Measurements from ENCODE around the gene FNBP1.
"Not testable (repeated sequence)": the region's sequence is repeated elsewhere in the genome, so short reads cannot be mapped to it uniquely, and the experiment has no call there.

Gene FNBP1

DNA sequence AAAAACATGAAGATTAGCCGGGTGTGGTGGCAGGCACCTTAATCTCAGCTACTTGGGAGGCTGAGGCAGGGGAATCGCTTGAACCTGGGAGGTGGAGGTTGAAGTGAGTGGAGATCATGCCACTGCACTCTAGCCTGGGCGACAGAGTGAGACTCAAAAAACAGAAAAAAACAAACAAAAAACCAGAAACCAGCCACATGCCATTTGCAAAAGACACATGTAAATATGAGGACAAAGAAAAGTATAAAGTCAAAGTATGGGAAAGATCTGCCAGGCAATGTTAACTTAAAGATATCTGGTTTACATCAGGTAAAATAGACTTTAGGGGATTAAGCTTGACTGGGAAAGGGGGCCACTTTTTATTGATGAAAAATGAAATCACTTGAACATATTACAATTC is 90.7 kb downstream of the FNBP1 start:
- no peak for DNase-seq (ENCODE audit: low spot score)

DNA sequence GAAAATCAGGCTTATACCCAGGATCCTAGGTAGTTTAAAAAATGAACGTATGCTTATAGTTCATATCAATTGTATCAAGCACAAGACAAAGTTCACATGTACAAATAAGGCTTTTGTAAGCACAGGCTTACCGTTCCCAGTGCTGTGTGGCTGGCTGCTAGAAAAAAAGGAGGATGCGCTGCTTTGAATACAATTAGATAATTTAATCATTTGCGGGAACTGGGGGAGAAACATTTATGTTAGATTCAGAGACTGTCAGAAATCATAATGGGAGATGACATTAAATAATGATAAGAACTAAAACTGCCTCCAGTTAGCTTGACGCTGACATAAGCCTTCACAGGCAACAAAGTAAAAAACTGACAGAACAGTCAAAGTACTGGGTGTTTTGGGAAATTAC is 93.2 kb downstream of the FNBP1 start:
- no peak for DNase-seq (ENCODE audit: low spot score)

DNA sequence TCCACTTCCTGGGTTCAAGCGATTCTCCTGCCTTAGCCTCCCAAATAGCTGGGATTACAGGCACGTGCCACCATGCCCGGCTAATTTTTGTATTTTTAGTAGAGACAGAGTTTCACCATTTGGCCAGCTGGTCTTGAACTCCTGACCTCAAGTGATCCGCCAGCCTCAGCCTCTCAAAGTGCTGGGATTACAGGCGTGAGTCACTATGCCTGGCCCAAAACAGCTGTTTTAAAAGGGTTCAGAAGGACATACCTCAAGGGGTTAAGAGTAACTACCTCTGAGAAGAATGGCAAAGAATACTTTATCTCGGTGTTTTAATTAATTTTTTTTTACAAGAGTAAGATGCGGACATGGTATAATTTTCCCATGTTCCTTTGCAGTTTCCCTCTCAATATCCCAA is 94.4 kb downstream of the FNBP1 start:
- DNase-seq (ENCODE audit: low spot score): not testable (repeated sequence)

DNA sequence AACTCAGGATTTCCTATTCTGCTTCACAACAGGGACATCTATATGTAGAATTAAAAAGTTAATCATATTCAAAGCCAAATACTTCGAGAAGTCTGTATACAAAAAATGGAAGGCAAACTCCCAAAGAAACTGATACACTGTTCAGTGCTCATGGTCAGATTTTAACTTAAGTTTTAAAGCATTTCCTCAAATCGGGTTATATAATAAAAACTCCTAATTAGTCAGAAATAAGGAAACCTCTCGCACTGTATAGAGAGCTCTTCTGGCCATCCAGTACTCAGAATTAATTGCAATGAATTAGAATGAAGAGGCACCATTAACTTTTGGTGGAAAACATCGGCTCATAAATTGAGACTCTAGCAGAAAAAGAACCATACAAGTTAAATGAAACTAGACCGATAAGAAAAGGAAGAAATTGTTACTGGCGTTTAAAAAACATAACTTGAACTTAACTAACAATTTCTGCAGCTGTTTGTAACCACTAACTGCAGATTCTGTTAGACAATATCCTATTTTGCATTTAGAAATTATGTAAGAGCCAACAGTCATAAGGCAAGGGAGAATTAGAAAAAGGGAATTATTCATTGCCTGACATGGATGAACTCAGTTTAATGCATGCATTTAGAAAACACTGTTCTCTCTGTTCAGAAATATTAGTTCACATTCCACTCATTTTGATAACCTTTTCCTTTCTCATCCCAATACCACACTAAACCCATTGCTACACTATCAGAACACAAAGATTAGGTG is 96.6 kb downstream of the FNBP1 start:
- no peak for DNase-seq (ENCODE audit: low spot score)

DNA sequence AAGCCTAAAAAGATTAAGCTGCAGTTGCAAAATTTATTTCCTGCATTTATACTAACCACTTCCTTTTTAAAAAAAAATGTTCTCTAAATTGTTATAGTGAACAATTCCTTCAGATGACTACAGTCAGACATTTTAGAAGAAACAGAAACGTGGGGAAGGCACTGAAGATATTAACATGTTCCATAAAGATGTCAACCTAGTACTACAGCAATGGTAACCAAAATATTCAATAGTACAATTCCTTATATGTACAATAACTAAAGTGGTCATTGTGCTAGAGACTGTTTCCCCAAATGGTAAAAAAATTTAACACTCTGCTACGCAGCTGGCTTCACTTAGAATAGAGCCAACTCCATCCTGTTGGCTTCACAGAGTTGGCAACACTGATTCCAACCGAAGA is 97.7 kb downstream of the FNBP1 start:
- no peak for DNase-seq (ENCODE audit: low spot score)

DNA sequence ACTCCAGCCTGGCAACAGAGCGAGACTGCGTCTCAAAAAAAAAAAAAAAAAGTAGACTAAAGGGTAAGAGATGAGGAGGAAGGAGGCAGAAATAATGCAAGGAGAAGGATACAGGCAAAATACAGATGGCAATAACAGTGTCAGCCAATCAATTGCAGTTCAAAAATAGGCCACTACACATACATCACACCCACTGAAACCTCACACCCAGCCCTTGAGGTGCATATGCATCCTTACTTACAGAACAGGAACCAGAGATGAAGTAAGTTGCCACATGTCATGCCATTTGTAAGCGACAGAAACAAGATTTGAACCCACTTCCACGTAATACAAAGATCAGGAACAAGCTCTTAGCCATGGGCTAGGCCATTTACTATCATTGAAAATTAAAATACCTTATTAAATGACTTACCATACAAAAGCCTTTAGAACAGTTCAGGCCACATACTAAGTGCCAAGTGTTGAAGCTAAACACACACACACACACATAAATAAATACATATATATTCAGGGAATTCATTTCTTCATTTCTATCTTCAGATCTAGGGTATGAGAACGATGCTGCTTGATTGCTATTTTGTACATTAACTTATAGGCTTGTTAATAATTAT is 98.4 kb downstream of the FNBP1 start:
- no peak for DNase-seq (ENCODE audit: low spot score)

DNA sequence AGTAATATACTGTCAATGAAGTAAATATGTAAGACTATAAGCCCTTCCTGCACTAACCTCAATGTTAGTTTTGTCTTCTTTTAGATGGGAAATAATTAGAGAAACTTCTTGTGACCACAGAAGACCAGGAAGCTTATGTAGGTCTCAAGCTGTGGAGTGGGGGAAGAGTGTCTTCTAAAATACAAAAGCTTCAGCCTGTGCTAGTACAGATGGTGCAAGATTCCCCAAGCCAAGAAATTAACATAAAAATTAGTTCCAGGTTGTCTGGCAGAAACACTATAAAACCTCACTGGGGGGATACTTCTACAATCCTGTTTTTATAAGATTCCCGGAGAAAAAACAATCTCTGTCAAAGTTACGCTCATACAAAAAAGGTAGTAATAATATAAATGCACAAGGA is 103.6 kb downstream of the FNBP1 start:
- no peak for DNase-seq (ENCODE audit: low spot score)

DNA sequence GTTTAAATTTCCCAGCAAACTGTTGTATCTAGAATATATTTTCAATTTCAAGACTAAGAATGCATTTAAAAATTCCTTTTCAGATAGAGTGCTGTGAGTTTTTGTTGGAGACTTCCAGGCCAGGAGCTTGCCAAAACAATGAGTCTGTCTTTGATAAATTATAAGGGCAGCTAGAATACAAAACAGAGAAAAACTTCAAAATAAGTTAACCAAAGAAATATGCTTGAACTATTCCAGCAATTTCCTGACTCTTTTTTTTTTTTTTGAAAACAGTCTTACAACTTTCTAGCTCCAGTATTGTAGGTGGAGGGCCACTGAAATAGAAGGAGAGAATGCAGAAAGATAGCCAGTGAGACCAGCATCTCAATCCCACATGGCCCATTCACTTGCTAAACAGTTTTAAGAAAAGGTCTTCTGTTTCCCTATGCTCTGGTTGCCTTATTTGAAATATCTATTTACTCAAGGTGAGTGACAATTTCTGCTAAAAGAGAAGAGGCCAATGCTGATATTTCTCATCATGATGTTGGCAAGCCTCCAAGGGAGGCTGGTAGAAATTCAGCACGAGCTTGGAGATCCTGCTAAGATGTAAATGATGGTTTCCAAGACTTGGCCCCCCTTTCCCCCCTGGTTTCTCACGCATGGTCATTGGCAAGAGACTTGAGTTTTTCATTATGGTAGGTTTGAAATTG is 104.6 kb downstream of the FNBP1 start:
- DNase-seq (ENCODE audit: low spot score): no peak

DNA sequence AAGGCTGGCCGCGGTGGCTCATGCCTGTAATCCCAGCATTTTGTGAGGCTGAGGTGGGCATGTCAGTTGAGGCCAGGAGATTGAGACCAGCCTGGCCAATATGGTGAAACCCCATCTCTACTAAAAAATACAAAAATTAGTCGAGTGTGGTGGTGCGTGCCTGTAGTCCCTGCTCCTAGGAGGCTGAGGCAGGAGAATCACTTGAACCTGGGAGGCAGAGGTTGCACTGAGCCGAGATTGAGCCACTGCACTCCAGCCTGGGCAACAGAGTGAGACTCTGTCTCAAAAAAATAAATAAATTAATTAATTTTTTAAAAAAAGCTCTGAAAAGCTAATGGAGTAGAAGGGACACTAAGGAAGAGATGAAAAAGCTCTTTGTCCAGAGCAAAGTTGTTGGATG is 105.1 kb downstream of the FNBP1 start:
- DNase-seq (ENCODE audit: low spot score): not testable (repeated sequence)

DNA sequence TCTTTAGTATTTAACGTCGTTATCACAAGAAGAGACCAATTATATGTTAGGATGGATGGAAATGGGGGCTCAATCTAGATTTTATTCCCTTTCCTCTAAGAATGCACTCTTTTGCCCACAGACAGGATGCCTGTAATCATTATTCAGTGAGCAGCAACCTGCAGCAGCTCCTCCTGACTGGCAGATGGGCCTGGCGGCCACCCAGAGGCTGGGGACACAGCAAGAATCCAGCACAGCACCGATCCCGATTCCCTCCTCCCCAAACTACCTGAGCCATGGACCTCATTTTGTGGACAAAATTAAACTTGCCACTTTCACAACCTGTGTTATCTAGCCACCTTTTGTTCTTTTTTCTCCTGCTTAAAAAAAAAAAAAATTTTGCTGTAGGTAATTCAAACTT is 106.8 kb downstream of the FNBP1 start:
- no peak for DNase-seq (ENCODE audit: low spot score)

DNA sequence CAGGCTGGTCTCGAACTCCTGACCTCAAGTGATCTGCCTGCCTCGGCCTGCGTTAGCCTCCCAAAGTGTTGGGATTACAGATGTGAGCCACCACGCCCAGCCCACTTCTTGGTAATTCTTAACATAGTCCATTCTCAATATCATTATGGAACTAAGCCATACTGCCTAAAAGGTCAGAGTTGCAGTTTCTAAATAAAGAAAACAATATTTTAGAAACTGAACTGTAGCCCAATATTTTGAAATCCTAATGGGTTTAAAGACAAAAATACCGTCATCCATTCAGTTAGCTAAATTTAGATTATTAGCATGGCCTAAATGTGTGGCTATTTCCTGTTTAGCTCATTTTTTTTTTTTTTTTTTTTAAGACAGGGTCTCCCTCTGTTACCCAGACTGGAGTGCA is 108.2 kb downstream of the FNBP1 start:
- DNase-seq (ENCODE audit: low spot score): no peak

DNA sequence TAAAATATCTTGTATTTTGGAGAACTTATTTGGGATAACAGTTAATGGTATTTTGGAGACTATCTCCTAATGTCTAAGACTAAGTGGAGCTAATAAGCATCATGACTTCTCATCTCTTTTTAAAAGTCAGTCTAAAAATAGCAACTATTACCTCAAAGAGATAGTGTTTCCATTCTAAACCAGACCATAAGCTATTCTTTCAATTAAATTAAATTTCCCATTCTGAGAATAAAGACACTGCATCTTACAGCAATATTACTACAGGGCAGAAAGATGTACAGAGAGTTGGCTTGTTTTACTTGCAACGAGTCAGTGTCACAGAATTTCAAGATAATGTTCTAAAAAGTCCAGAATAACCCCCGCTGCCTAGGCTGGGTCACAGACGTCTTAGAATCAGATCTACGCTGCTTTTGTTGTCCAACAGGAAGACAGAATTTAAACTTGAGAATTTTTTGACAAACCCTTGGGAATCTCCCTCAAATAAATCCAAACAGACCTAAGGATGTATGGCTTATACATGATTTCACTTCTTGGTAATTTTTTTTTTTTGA is 108.9 kb downstream of the FNBP1 start:
- DNase-seq (ENCODE audit: low spot score): no peak

DNA sequence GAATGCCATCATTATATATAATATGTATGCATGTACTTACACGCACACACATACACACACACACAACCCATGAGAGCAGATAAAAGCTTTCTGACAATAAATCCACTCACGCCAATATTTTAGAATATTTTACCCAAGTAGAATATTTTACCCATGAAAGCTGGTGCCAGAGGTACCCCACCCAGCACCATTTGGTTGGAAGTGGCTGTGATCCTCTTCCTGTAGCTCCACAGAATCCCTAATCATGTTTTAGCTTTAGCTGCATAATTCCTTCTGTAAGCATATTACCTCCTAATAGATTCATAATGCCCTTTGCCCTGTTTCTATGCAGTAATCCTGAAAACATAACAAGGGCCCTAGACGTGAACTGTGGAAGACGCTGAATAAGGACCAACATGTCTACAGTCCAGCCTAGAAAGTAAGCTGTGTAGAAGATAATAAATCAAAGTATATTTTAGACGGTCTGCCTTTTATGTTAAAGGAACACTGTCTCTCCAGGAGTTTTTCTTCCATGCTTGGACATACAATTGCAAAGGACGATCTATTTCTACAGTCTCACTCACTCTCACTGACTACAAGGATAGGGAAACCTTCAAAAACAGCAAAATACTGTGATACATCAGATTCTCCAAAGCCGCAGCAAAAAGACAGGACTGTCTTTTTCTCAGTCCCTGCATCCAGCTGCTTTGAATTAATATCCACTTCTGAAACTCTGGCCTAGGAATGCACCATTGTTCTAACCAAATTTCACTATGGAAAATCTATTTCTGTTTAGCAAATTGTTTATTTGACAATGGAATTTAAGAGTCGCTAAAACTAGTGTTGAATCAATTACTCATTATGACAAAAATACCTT is 109.6 kb downstream of the FNBP1 start:
- no peak for DNase-seq (ENCODE audit: low spot score)

DNA sequence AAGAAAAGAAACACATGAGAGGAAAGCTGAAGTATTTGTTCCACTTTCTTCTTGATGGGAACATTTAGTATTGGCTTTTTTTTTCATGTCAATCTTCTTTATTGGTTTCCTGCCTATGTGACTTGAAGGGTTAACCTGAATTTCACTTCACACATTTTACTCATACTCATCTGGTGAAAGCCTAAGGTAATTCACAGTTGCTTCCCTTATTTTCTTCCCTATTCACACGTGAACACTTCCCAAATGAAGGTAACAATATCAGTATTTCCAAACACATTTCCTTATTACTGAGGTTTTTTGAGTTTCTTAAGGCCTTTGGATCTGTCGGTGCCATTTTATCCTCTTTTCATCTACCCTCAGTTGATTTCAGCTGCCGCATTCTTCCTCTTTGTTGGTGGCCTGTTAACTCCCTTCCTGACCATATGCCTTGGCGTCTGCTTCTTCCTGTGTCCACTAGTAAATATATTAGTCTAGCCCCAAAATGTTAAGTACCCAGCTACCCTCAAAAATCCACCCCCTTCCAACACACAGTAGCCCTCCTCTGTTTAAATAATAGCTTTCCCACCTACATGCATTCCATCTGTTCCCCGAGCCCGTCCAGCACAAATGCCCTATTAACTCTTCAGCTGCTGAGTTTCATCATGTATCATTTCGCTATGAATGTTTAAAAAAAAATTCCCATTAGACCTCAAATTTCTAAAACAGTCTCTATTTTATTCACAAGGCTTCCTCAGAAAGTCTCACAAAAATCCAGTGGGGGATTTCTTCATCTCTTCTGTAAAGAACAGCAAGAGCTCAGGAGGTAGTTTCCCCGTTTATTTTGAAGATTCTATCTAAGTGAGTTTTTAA is 110.5 kb downstream of the FNBP1 start:
- no peak for DNase-seq (ENCODE audit: low spot score)

DNA sequence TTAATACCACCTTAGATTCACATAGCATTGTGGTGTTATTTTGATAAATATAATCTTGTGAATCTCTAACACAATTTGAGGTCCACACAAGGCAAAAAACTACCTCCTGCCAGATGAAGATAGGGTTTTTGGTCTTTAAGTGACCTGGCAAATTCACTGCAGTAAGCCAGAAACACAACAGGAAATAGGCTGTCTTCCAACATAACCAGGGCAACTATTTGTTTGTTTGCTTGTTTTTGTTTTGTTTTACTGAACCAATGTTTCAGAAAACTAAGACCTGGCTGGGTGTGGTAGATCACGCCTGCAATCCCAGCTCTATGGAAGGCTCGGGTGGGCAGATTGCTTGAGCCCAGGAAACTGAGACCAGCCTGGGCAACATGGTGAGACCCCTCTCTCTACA is 112.2 kb downstream of the FNBP1 start:
- DNase-seq (ENCODE audit: low spot score): no peak

DNA sequence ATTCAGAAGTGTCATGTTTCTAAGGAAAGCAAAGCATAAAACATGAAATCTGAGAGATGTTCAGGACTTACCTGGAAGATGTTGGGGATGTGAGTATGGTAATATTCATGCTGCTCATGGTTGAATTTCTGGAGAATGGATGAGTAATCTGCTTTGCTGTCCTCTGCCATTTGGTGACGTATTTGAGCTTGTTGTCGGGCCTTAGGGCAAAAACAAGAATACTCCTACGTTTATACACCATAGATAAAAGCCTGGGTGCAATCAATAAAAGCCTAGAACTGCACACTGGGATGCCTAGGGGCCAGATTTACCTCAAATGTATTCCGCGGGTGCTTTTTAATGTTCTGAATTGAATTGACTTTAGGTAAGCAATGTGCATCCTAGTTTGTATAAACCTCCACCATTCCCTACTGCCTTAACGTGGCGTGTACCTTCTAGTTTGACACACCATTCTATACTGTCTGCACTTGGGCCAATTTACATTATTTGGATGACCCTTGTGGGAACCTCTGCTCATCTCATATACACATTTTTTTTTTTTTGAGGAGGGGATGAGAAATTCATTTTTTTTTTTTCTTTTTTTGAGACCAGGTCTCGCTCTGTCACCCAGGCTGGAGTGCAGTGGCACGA is 113.4 kb downstream of the FNBP1 start:
- DNase-seq (ENCODE audit: low spot score): no peak

DNA sequence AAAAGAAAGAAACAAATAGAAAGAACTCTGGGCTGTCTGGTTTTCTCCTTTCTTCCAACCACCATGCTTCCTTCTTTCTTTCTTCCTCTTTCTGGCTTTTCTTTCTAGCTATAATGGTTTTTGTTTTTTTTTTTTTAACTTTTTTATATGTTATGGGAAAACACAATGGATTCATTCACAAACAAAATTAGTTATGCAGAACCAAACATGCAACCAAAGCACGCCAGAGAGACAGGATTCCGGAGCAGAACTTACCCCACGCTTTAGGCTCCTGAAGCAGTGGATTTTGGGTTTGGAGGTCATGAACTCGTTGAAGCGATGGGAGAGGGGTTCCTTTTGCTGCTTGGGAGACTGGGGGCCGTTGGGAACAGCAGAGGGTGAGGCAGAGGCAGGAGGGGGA is 119.4 kb downstream of the FNBP1 start:
- DNase-seq (ENCODE audit: low spot score): no peak

DNA sequence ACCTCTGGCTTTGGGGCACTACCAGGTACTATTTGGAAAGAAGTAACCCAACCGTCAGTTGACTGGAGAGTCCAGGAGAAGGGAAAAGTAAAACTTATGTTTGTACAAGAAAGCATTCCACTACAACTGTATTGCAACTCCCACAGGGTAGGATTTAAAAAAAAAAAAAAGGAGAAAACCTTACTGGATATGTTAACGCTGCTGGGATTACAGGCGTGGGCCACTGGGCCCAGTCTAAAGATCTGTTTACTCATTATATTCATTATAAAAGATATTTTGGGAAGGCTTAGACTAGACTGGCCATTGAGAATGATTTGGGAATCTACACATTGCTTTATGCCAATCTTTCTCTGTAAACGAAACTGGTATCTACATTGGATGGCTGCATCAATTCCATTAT is 121.1 kb downstream of the FNBP1 start:
- no peak for DNase-seq (ENCODE audit: low spot score)

DNA sequence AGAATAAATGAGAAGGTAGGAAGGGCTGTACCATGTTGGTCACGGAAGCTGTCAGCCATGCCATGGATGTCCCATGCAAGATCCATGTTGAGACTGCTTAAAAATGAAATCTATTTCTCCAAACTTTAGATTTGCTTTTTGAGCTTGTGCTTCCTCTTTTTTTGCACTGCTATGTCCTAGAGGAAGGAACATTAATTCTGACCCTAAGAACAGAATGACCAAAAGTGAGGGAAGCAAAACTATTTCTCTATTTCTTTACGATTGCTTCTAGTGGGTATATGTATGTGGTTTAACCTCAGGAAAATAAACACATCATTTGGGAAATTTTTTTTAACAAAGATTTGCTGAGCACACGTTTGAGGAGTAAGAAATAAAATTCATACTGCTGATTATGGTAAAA is 123.1 kb downstream of the FNBP1 start:
- DNase-seq (ENCODE audit: low spot score): no peak

DNA sequence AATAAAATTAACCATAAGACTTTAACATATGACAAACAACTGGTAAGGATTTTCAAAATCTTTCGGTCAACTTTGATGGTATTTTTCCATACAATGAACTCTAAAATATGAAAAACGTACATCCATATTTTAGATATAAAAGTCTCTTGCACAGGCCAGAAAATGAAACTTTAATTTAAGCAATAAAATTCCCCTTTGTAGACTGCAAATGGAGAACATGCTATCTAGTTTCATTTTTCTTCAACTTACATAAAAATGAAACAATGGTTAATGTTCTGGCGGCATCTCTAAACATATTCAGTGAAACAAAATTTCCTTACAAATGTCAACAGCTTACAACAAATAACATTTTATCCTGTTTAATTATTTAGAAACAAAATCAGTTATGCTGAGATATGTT is 123.7 kb downstream of the FNBP1 start:
- no peak for DNase-seq (ENCODE audit: low spot score)

Measured in HuH-7 (cell line).